ENCODE results near the gene NOX3.
"Not testable (repeated sequence)": the region's sequence is repeated elsewhere in the genome, so short reads cannot be mapped to it uniquely, and the experiment has no call there.

Gene NOX3

DNA sequence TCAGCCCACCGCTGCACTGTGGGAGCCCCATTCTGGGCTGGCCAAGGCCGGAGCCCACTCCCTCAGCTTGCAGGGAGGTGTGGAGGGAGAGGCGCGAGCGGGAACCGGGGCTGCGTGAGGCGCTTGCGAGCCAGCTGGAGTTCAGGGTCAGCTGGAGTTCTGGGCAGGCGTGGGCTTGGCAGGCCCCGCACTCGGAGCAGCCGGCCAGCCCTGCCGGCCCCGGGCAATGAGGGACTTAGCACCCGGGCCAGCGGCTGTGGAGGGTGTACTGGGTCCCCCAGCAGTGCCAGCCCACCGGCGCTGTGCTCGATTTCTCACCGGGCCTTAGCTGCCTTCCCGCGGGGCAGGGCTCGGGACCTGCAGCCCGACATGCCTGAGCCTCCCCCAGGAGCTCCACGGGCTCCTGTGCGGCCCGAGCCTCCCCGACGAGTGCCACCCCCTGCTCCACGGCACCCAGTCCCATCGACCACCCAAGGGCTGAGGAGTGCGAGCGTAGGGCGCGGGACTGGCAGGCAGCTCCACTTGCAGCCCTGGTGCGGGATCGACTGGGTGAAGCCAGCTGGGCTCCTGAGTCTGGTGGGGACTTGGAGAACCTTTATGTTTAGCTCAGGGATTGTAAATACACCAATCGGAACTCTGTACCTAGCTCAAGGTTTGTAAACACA lies 92.5 kb downstream of the NOX3 start:
- H3K79me1 ChIP-seq (ENCODE audit: low read depth, low read length); H2BK5ac ChIP-seq (ENCODE audit: low read length); H2BK120ac ChIP-seq (ENCODE audit: low read depth, low read length); DNase-seq (ENCODE audit: low spot score); H3K23ac ChIP-seq (ENCODE audit: low read depth, low read length, poor library complexity); H3K4ac ChIP-seq (ENCODE audit: low read length); H2AK5ac ChIP-seq (ENCODE audit: low read depth, low read length); H3K27ac ChIP-seq (replicated peaks; ENCODE audit: low read length); H4K91ac ChIP-seq (ENCODE audit: low read depth, low read length, poor library complexity); H3K36me3 ChIP-seq (replicated peaks in 1 of 2; ENCODE audit: control insufficient read depth in 2 of 2, insufficient read depth in 2 of 2, low read length in 2 of 2); H3K18ac ChIP-seq (ENCODE audit: low read length); H2BK15ac ChIP-seq (ENCODE audit: low read length); H3K27me3 ChIP-seq (ENCODE audit: control insufficient read depth in 3 of 3, insufficient read depth in 3 of 3, low read depth in 1 of 3, low read length in 3 of 3); H3K9ac ChIP-seq (ENCODE audit: low read depth, low read length, poor library complexity); H3K9me3 ChIP-seq (replicated peaks in 1 of 2; ENCODE audit: control insufficient read depth in 2 of 2, insufficient read depth in 1 of 2, low read depth in 1 of 2, low read length in 2 of 2); H2BK12ac ChIP-seq (ENCODE audit: low read length); H3K4me1 ChIP-seq (ENCODE audit: control insufficient read depth in 2 of 2, insufficient read depth in 1 of 2, low read depth in 1 of 2, low read length in 2 of 2); H2AFZ ChIP-seq (ENCODE audit: low read length); H3K14ac ChIP-seq (ENCODE audit: low read length); H3K4me2 ChIP-seq (ENCODE audit: insufficient read depth, low read length, poor library complexity, severe bottlenecking); H4K8ac ChIP-seq (ENCODE audit: low read depth, low read length); H3K4me3 ChIP-seq (ENCODE audit: low read length in 2 of 2): not testable (repeated sequence)
- whole genome bisulfite sequencing, 2 donors (ENCODE audit: extremely low coverage in 2 of 2, insufficient read length in 2 of 2, insufficient replicate concordance in 1 of 2), result no CpG with 5 or more reads among the region's 39 CpGs

DNA sequence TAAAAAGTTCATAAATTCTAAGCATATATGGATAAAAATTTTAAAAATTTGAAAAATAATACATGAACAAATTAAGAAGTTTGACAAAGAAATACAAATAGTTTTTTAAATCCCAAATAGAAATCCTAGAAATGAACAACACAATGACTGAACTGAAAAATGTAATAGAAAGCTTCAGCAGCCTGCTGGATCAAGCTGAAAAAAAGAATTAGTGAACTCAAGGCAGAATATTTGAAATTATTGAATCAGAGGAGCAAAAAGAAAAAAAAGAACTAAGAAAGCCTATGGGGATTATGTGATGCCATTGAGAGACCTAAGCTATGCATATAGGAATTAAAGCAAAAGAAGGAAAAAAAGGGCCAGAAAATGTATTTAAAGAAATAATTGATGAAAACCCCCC lies 101.5 kb downstream of the NOX3 start:
- no peak overlapping the region for H3K14ac ChIP-seq (ENCODE audit: low read length)
- H3K9me3 ChIP-seq (replicated peaks in 1 of 2; ENCODE audit: control insufficient read depth in 2 of 2, insufficient read depth in 1 of 2, low read depth in 1 of 2, low read length in 2 of 2), result peaks cover 4 to 6% of the 10 kb centered on the region in 2 donors
- no peaks in the 10 kb centered on the region for H3K27me3 ChIP-seq (ENCODE audit: control insufficient read depth in 3 of 3, insufficient read depth in 3 of 3, low read depth in 1 of 3, low read length in 3 of 3)
- H2BK12ac ChIP-seq (ENCODE audit: low read length), result no peak overlapping the region
- no peak for DNase-seq (ENCODE audit: low spot score)
- H3K9ac ChIP-seq (ENCODE audit: low read depth, low read length, poor library complexity), result no peak overlapping the region
- H2AK5ac ChIP-seq (ENCODE audit: low read depth, low read length), result no peak overlapping the region
- H4K8ac ChIP-seq (ENCODE audit: low read depth, low read length), result no peak overlapping the region
- H2BK15ac ChIP-seq (ENCODE audit: low read length), result no peak overlapping the region
- no peak overlapping the region for H2AFZ ChIP-seq (ENCODE audit: low read length)
- no peak overlapping the region for H2BK5ac ChIP-seq (ENCODE audit: low read length)
- H3K27ac ChIP-seq (replicated peaks; ENCODE audit: low read length), result no peak overlapping the region
- H3K36me3 ChIP-seq (replicated peaks in 1 of 2; ENCODE audit: control insufficient read depth in 2 of 2, insufficient read depth in 2 of 2, low read length in 2 of 2), result no peaks in the 10 kb centered on the region
- no peak overlapping the region for H2BK120ac ChIP-seq (ENCODE audit: low read depth, low read length)
- H3K79me1 ChIP-seq (ENCODE audit: low read depth, low read length), result no peaks in the 10 kb centered on the region
- no peak overlapping the region for H3K18ac ChIP-seq (ENCODE audit: low read length)
- no peak overlapping the region for H3K4me2 ChIP-seq (ENCODE audit: insufficient read depth, low read length, poor library complexity, severe bottlenecking)
- no peak overlapping the region for H4K91ac ChIP-seq (ENCODE audit: low read depth, low read length, poor library complexity)
- no peaks in the 10 kb centered on the region for H3K4me1 ChIP-seq (ENCODE audit: control insufficient read depth in 2 of 2, insufficient read depth in 1 of 2, low read depth in 1 of 2, low read length in 2 of 2)
- H3K23ac ChIP-seq (ENCODE audit: low read depth, low read length, poor library complexity), result no peak overlapping the region
- no peak overlapping the region for H3K4ac ChIP-seq (ENCODE audit: low read length)
- H3K4me3 ChIP-seq (ENCODE audit: low read length in 2 of 2), result no peak overlapping the region

DNA sequence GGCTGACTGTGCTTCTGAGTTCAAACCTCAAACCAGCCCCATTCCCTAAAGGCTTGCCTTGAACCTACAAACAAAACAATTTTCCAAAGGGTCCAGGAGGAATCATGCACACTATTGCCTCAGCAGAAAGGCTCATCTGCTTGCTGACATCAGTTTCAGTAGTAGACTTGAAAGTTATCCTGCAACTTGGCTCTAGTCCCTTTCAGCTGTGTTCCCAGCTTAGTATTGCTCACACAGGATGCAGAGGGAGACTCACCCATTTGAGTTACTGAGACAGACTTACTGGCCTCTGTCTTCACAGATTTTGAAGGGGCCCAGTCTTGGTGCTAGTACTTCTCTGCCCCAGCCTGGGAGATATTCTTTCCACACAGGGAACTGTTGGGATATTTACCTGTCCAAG lies 102.8 kb downstream of the NOX3 start:
- Histone ChIP-seq H3K27ac (replicated peaks; ENCODE audit: low read length) (no peak overlapping the region), H2BK12ac (ENCODE audit: low read length) (no peak overlapping the region), H3K4me2 (ENCODE audit: insufficient read depth, low read length, poor library complexity, severe bottlenecking) (no peak overlapping the region), H2BK5ac (ENCODE audit: low read length) (no peak overlapping the region), H4K8ac (ENCODE audit: low read depth, low read length) (no peak overlapping the region), H2AFZ (ENCODE audit: low read length) (no peak overlapping the region), H2BK120ac (ENCODE audit: low read depth, low read length) (no peak overlapping the region), H3K4me3 (ENCODE audit: low read length in 2 of 2) (no peak overlapping the region), H3K18ac (ENCODE audit: low read length) (no peak overlapping the region), H2AK5ac (ENCODE audit: low read depth, low read length) (no peak overlapping the region), H3K9me3 (replicated peaks in 1 of 2; ENCODE audit: control insufficient read depth in 2 of 2, insufficient read depth in 1 of 2, low read depth in 1 of 2, low read length in 2 of 2) (peaks cover 4 to 6% of the 10 kb centered on the region in 2 donors), H3K9ac (ENCODE audit: low read depth, low read length, poor library complexity) (no peak overlapping the region), H3K4ac (ENCODE audit: low read length) (no peak overlapping the region), H3K14ac (ENCODE audit: low read length) (no peak overlapping the region), H3K4me1 (ENCODE audit: control insufficient read depth in 2 of 2, insufficient read depth in 1 of 2, low read depth in 1 of 2, low read length in 2 of 2) (no peaks in the 10 kb centered on the region), H2BK15ac (ENCODE audit: low read length) (no peak overlapping the region), H3K27me3 (ENCODE audit: control insufficient read depth in 3 of 3, insufficient read depth in 3 of 3, low read depth in 1 of 3, low read length in 3 of 3) (no peaks in the 10 kb centered on the region), H3K36me3 (replicated peaks in 1 of 2; ENCODE audit: control insufficient read depth in 2 of 2, insufficient read depth in 2 of 2, low read length in 2 of 2) (no peaks in the 10 kb centered on the region), H3K79me1 (ENCODE audit: low read depth, low read length) (no peaks in the 10 kb centered on the region), H4K91ac (ENCODE audit: low read depth, low read length, poor library complexity) (no peak overlapping the region), H3K23ac (ENCODE audit: low read depth, low read length, poor library complexity) (no peak overlapping the region)
- no peak for DNase-seq (ENCODE audit: low spot score)

DNA sequence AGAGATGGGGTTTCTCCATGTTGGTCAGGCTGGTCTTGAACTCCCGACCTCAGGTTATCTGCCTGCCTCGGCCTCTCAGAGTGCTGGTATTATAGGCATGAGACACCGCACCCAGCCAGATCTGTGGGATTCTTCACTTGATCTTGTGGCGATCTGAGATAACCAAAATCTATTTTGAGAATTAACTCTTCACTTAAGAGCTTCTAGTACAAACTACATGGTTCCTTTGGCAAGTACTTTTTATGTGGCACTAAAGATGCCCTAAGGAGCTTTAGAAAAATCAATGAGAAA lies 103.6 kb downstream of the NOX3 start:
- Histone ChIP-seq H3K27me3 (ENCODE audit: control insufficient read depth in 3 of 3, insufficient read depth in 3 of 3, low read depth in 1 of 3, low read length in 3 of 3) (no peaks in the 10 kb centered on the region), H3K9ac (ENCODE audit: low read depth, low read length, poor library complexity) (no peak overlapping the region), H3K18ac (ENCODE audit: low read length) (no peak overlapping the region), H3K36me3 (replicated peaks in 1 of 2; ENCODE audit: control insufficient read depth in 2 of 2, insufficient read depth in 2 of 2, low read length in 2 of 2) (no peaks in the 10 kb centered on the region), H2BK15ac (ENCODE audit: low read length) (no peak overlapping the region), H3K14ac (ENCODE audit: low read length) (no peak overlapping the region), H3K4me3 (ENCODE audit: low read length in 2 of 2) (no peak overlapping the region), H2BK12ac (ENCODE audit: low read length) (no peak overlapping the region), H3K23ac (ENCODE audit: low read depth, low read length, poor library complexity) (no peak overlapping the region), H3K79me1 (ENCODE audit: low read depth, low read length) (no peaks in the 10 kb centered on the region), H3K27ac (replicated peaks; ENCODE audit: low read length) (no peak overlapping the region), H3K9me3 (replicated peaks in 1 of 2; ENCODE audit: control insufficient read depth in 2 of 2, insufficient read depth in 1 of 2, low read depth in 1 of 2, low read length in 2 of 2) (peaks cover 4 to 6% of the 10 kb centered on the region in 2 donors), H3K4ac (ENCODE audit: low read length) (no peak overlapping the region), H3K4me1 (ENCODE audit: control insufficient read depth in 2 of 2, insufficient read depth in 1 of 2, low read depth in 1 of 2, low read length in 2 of 2) (no peaks in the 10 kb centered on the region), H4K91ac (ENCODE audit: low read depth, low read length, poor library complexity) (no peak overlapping the region), H2AK5ac (ENCODE audit: low read depth, low read length) (no peak overlapping the region), H2BK5ac (ENCODE audit: low read length) (no peak overlapping the region), H2BK120ac (ENCODE audit: low read depth, low read length) (no peak overlapping the region), H2AFZ (ENCODE audit: low read length) (no peak overlapping the region), H4K8ac (ENCODE audit: low read depth, low read length) (no peak overlapping the region), H3K4me2 (ENCODE audit: insufficient read depth, low read length, poor library complexity, severe bottlenecking) (no peak overlapping the region)
- WGBS, 2 donors (ENCODE audit: extremely low coverage in 2 of 2, insufficient read length in 2 of 2, insufficient replicate concordance in 1 of 2), result no CpG with 5 or more reads among the region's 4 CpGs
- no peak for DNase-seq (ENCODE audit: low spot score)

Data from neuronal stem cell (in vitro differentiated cells).